ENCODE measurements around the gene CBX3.

Gene CBX3

GRCh38 chr7:26198781-26199169 is 2.8 kb upstream of the CBX3 start:
- TF ChIP-seq GATA1 (IDR thresholded peaks at IDR 0.05; ENCODE audit: low read depth, low read length) (no peak), POLR2A (IDR thresholded peaks at IDR 0.05; ENCODE audit: low read length) (no peak)
- no peak for DNase-seq

- DNase-seq = peak; percentile 72 to 89
- TF ChIP-seq GATA1 (IDR thresholded peaks at IDR 0.05; ENCODE audit: low read depth, low read length) = no peak
- TF ChIP-seq POLR2A (IDR thresholded peaks at IDR 0.05; ENCODE audit: low read length) = no peak
Observed at GRCh38 chr7:26199301-26200037, 2.1 kb upstream of the CBX3 start.

DNA sequence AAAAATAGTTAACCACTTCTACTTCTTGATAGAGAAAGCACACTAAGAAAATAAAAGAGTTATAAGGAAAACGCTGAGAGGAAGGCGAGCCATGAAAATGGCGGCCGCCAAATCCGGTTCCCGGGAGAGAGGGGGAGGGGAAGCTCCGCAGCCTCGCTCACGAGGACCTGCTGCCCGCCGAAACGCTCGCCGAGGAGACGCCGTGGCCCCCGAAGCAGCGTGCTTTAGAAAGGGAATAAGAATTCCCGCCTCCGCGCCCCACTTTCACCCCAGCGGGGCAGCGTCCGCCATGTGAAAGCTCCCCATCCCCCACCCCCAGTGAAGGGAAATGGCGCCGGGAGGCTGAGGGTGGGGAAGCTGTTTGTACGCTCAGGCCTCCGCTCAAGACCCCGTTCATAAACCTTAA is 1.5 kb upstream of the CBX3 start:
- peak; percentile 82 to 90 for DNase-seq
- TF ChIP-seq POLR2A (IDR thresholded peaks at IDR 0.05; ENCODE audit: low read length) = no peak
- no peak for TF ChIP-seq GATA1 (IDR thresholded peaks at IDR 0.05; ENCODE audit: low read depth, low read length)

GRCh38 chr7:26200444-26201246 is 900 bp upstream of the CBX3 start, which contains the start of gene HNRNPA2B1:
Gene HNRNPA2B1, minus strand, starts transcription at chr7:26200746. Its CDS starts 169 bp downstream, at chr7:26200577.
- peak; percentile 99 for DNase-seq
- TF ChIP-seq GATA1 (IDR thresholded peaks at IDR 0.05; ENCODE audit: low read depth, low read length) (no peak), POLR2A (IDR thresholded peaks at IDR 0.05; ENCODE audit: low read length) (peak; percentile 100)

DNA sequence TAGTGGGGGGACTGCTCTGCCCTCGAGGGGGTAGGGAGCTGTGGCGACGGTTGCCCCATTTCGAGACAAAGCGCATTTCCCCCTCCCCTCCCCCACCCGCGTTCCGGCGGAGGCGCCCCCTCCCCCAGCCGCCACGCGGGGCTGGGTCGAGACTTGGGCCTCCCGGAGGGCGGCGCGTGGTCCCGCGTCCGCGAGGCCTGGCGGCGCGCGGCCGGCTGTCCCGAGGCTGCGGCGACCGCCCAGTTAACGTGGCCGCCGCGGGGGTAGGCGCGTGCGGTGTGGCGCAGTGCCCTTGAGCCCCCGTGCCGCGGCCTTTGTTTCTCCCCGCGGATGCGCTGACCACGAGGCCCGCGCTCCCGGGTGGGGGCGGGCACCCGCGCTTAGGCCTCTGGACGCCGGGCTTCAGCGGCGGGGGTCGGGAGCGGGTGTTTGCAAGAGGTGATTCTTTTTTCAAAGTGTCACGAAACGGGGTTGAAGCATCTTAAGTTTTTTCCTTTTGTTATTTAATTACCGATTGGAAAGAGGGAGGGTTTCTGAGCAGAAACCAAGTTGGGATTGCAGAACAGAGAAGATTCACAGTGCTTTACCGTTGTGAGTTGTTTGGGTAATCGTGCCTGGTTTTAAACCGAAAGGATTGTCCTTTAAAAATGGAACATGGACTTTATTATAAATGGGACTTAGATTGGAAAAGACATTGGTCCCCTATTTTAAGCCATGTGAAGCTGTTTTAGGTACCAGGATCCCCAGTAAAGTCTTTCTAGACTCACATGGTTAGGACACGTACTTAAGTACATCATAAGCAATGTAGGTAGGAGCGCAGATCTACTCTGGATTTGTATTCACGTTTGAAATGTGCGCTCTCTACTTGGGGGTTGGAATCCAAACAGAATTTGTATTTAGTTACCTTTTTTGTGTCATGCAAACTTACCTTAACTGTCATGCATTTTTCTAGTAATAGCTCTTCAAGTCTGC is 760 bp downstream of the CBX3 start:
- TF ChIP-seq GATA1 (IDR thresholded peaks at IDR 0.05; ENCODE audit: low read depth, low read length) = no peak
- DNase-seq = peak; percentile 77 to 83

- TF ChIP-seq POLR2A (IDR thresholded peaks at IDR 0.05; ENCODE audit: low read length) (no peak), GATA1 (IDR thresholded peaks at IDR 0.05; ENCODE audit: low read depth, low read length) (no peak)
Observed at GRCh38 chr7:26203016-26203415, 1.5 kb downstream of the CBX3 start.

DNA sequence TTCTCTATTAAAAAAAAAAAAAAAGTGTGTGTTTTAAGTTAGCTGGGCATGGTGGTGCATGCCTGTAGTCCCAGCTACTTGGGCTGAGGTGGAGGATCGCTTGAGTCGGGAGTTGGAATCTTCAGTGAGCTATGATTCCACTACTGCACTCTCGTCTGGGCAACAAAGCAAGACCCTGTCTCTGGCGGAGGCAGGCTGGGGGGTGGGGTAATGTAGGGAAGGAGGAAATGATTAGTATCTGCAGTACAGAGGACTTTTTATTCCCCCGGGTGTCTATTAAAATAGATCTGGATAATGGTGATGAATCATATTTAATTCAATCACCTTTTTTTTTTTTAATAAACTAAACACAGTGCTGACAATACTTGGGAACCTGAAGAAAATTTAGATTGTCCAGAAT is 6.5 kb downstream of the CBX3 start:
- TF ChIP-seq POLR2A (IDR thresholded peaks at IDR 0.05; ENCODE audit: low read length) (no peak), GATA1 (IDR thresholded peaks at IDR 0.05; ENCODE audit: low read depth, low read length) (no peak)
- DNase-seq = no peak

More at GRCh38 chr7:26203016-26203415, 1.5 kb downstream of the CBX3 start:
- peak in 1 of 2 experiments; percentile 64 for DNase-seq

DNA sequence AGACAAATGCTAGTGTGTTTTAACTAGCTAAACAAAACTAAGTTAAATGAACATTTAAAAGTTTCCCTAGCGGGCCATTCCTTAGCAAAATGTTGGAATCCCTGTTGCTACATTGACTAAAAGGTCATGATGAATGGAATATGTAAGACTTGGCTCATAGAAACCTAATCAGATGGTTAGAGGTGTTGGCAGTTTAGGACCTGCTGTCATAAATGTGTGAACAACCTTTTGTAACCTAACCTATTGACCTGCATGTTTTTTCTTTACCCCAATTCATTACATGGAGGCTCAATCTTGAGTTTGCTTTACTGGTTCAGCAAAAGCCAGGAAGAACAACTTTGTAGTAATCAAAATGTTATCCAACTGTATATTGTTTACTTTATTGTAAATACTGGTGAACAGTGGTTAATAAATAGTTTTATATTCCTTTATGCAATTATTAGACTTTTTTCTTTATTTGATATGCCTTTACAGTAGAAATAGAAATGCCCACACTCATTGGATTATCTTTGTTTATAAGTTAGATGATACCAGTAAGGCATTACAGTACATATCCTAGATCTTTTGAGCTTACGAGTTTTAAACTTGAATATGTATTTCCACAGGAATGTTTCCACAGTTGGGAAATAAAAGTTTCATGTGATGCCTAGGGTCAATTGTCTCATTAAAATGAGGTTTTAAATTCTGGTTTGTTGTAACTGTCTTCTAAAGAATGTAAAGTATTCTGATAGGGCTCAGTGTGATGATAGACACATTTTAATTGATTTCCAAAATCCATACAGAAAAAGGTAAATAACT is 11.6 kb downstream of the CBX3 start:
- no peak for TF ChIP-seq GATA1 (IDR thresholded peaks at IDR 0.05; ENCODE audit: low read depth, low read length)
- TF ChIP-seq POLR2A (IDR thresholded peaks at IDR 0.05; ENCODE audit: low read length) = peak; percentile 17
- peak in 1 of 2 experiments; percentile 32 for DNase-seq

DNA sequence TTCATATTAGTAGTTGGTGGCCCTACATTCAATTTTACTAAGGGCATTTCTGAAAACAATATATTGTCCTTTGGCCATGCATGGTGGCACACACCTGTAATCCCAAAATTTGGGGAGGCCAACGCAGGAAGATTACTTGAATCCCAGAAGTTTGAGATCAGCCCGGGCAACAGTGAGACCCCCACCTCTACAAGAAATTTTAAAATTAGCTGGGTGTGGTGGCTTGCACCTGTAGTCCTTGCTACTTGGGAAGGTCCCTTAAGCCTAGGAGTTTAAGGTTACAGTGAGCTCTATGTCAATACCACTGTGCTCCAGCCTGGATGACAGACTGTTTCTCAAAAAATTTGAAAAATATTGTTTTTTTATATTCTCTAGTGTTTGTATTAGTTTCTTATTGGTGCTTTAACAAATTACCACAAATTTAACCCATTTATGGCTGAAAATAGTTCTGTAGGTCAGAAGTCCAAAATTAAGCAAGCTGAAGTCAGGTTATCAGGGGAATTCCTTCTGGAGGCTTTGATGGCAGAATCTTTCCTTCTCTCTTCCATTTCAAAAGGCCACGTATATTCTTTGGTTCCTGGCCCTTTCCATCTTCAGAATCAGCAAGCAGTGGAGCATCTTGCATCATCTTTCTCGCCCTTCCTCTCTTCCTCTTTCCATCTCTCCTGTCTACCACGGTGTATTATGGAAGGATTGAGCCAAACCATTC is 12.4 kb downstream of the CBX3 start:
- TF ChIP-seq GATA1 (IDR thresholded peaks at IDR 0.05; ENCODE audit: low read depth, low read length) (no peak), POLR2A (IDR thresholded peaks at IDR 0.05; ENCODE audit: low read length) (peak; percentile 13)
- no peak for DNase-seq

- TF ChIP-seq POLR2A (IDR thresholded peaks at IDR 0.05; ENCODE audit: low read length) (no peak), GATA1 (IDR thresholded peaks at IDR 0.05; ENCODE audit: low read depth, low read length) (no peak)
- no peak for DNase-seq
Observed at GRCh38 chr7:26216049-26216448, 14.5 kb downstream of the CBX3 start.

GRCh38 chr7:26224359-26224758 is 22.8 kb downstream of the CBX3 start:
- no peak for DNase-seq

DNA sequence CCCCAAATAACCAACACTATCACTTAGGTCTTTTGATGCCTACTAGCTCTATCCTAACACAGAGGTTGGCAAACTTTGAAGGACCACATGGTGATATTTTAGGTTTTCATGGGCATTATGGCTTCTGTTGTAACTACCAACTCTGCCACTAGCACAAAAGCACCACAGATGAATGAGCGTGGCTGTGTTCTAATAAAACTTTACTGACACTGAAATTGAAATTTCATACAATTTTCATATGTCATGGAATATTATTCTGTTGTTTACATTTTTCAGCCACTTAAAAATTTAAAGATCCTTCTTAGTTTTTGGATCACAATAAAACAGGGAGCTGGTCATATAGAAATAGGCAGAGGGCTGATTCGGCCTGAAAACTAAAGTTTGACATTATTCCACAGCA is 26.4 kb downstream of the CBX3 start:
- TF ChIP-seq GATA1 (IDR thresholded peaks at IDR 0.05; ENCODE audit: low read depth, low read length) = no peak
- TF ChIP-seq POLR2A (IDR thresholded peaks at IDR 0.05; ENCODE audit: low read length) = no peak
- no peak for DNase-seq

More at GRCh38 chr7:26224359-26224758, 22.8 kb downstream of the CBX3 start:
- no peak for TF ChIP-seq GATA1 (IDR thresholded peaks at IDR 0.05; ENCODE audit: low read depth, low read length)
- TF ChIP-seq POLR2A (IDR thresholded peaks at IDR 0.05; ENCODE audit: low read length) = no peak

Data from erythroblast (primary cell).